ENCODE results near the gene CHAF1B.

GRCh38 chr21:36355868-36356267, 29.3 kb upstream of the CHAF1B start:
- TF ChIP-seq CTCF (IDR thresholded peaks at IDR 0.05; ENCODE audit: low read depth, low read length): no peak
- no peak for TF ChIP-seq EZH2phosphoT487 (IDR thresholded peaks at IDR 0.05; ENCODE audit: low read depth)

Data from OCI-LY3 (cell line).